ENCODE measurements around the gene TRDMT1.

TRDMT1 gene

GRCh38 chr10:17209302-17209701 lies 7.8 kb upstream of the TRDMT1 start:
- no peak for DNase-seq

DNA sequence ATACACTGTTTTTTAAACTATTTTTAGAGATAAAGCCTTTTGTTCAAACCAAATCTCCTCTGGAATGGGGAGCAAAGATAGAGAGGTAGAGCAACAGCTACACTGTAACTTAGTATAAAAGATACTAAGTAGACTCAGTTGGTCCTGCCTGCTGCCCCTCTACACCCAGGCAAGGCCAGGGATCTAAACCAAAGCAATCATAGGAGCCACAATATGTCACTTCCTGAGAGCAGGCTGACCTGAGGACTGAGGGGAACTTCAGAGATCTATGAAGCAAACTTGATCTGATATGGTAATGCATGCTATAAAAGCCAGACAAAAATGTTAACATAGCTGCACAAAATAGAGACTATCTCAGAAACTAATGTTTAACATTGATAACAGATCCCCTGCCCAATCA lies 7.0 kb upstream of the TRDMT1 start:
- no peak for DNase-seq

- peak; percentile 44 for DNase-seq
Observed at GRCh38 chr10:17206210-17206709, 4.8 kb upstream of the TRDMT1 start.

DNA sequence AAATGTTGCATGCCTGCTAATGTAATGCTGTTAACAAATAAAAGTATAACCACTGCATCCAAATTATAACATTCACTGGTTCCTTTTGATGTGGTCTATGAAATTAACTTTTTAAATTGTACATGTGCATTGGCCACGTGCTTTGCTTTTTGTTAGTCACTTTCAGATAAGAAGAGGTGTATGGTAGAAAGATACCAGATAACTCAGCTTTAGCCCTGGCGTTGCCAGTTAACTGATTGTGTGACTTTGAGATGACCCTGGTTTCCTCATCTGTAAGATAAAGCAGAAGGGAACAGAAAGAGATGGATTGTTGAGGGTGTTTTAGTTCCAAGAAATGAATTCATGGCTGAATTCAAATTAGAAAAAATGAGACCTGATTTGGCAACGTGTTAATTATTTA lies 1.9 kb upstream of the TRDMT1 start:
- DNase-seq, result no peak

DNA sequence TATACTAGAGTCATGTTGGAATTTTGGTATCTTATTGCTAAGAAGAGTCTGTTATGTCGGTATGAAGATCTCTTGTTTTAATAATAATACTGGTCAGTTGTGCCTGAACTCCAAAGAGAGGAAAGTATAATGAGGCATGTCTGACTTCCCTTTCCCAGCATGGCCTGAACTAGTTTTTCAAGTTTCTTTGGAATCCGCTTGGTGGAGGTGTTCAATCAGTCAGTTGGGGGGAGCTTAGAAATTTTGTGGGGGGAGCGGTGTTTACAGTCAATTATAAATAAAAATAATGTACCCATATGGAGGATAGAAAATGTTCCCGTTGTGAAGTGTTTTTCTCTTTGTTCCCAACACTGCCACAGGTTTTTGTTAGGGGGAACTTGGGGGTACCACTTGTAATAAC lies 1.5 kb upstream of the TRDMT1 start:
- no peak for DNase-seq

- DNase-seq, result no peak
Observed at GRCh38 chr10:17202506-17202905, 1.0 kb upstream of the TRDMT1 start.

DNA sequence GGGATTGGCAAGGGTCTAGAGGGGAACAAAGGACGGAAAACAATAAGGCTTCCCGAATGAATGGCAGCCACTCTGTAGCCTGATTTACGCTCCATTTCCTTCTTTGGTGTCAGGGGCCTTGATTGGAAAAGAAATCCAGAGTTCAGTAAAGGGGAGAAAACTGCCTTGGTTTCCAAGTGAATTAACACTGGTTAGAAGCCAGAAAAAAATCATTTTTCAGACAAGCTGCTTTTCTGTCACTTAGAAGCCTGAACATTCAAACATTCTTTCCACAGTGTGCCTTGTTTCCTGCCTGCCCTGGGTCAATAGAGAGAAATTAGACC lies 283 bp upstream of the TRDMT1 start:
- DNase-seq, result no peak

GRCh38 chr10:17200001-17200911 lies 1.2 kb downstream of the TRDMT1 start:
- DNase-seq, result no peak

GRCh38 chr10:17199351-17199804 lies 2.1 kb downstream of the TRDMT1 start:
- no peak for DNase-seq

DNA sequence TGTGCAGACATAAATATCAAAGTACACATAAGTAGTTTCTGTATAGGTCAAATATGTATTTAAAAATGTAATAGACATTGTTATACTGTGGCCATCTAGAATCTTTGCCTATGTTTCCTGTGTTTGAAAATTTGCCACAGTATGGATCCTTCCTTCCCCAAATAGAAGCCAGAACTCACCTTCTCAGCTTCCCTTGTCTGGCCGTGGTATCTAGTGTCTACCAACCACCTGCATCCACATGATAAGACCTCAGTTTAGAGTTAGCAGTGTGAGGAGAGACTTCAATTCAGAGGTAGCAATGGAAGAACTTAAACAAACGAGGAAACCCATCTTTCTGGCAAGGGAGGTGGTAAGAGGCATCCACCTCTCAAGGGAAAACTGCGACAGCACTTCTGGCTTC lies 4.9 kb downstream of the TRDMT1 start:
- no peak for DNase-seq

- no peak for DNase-seq
Observed at GRCh38 chr10:17196045-17196444, 5.4 kb downstream of the TRDMT1 start.

DNA sequence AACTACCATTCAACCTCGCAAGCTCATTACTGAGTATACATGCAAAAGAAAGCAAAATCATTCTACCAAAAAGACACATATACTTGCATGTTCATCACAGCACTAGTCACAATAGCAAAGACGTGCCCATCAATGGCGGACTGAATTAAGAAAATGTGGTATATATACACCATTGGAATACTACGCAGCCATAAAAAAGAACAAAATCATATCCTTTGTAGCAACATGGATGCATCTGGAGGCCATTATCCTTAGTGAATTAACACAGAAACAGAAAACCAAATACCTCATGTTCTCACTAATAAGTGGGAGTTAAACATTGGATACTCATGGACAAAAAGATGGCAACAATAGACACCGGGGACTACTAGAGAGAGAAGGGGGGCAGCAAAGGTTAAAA lies 6.4 kb downstream of the TRDMT1 start:
- no peak for DNase-seq

GRCh38 chr10:17190602-17191001 lies 10.9 kb downstream of the TRDMT1 start:
- no peak for DNase-seq

DNA sequence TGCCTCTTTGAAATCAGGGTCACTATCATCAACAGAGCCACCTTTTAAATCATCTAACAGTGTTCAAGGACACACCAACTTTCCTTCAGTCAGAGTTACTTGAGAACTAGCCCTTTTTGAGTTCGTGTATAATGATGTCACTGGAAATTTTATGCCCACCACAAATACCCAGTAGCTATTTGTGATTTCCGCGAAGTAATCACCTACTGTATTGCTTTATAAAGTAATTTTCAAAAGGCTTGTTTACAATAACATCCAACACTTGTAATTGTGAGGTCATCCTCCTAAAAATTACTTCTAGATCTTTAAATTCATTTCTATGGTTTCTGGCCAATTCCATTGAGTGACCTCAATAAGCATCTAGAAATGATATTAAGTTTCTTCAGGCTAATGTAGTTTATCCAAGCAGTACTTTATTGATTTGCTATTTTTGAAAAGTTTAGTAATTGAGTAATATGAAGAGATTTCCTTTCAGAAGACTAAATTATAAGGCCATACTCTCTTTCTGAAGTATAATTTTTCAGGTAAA lies 12.8 kb downstream of the TRDMT1 start:
- no peak for DNase-seq

GRCh38 chr10:17185873-17186272 lies 15.6 kb downstream of the TRDMT1 start:
- DNase-seq, result no peak

GRCh38 chr10:17183110-17183509 lies 18.4 kb downstream of the TRDMT1 start:
- no peak for DNase-seq

- no peak for DNase-seq
Observed at GRCh38 chr10:17181751-17182150, 19.7 kb downstream of the TRDMT1 start.

DNA sequence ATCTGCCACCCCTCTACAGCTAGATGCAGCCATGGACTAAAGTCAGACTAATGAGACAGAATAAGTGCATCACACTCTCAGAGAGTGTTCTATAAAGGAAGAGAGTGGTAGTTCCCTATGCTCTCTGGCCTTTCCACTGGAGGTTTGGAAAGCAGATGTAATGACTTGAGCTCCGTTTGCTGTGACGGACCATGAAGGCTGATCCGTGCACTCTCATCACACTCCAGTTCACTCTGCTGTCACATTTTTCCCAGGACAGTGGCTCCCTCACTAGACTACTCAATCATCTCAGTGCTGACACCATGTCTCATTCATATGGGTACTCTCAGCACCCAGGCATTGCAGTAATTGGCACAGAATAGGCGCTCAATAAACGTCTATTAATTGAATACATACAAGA lies 20.4 kb downstream of the TRDMT1 start:
- DNase-seq, result no peak

GRCh38 chr10:17179002-17179401 lies 22.5 kb downstream of the TRDMT1 start:
- no peak for DNase-seq

- DNase-seq, result no peak
Observed at GRCh38 chr10:17178006-17178405, 23.5 kb downstream of the TRDMT1 start.

- no peak for DNase-seq
Observed at GRCh38 chr10:17177014-17177413, 24.5 kb downstream of the TRDMT1 start.

DNA sequence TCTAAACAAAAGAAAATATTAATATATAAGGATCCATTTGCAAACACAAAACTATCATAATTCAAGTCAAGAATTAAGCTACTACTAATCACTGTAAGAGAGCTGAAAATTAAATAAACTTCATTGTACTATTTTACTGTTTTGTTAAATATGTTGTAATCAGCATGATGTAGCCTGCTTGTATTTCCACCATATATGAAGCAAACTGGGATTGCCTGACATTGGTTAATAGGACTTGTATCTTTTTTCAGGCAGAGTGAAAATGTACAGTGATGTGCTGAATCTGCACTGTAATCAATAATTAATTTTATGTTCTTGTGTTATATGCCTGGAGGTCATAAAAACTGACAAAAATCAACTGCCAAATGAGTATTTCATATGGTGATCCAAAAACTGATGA lies 25.4 kb downstream of the TRDMT1 start:
- DNase-seq, result no peak

GRCh38 chr10:17175551-17175950 lies 25.9 kb downstream of the TRDMT1 start:
- no peak for DNase-seq

- DNase-seq, result no peak
Observed at GRCh38 chr10:17174626-17175025, 26.8 kb downstream of the TRDMT1 start.
